CD4-positive, CD25-positive, alpha-beta regulatory T cell (primary cell): Measurements from ENCODE around the gene HNF1A. TPM values are rescaled to one million over a fixed set of nuclear protein-coding genes. Genes with fewer than 3 reads are reported as not detected.

Experiments used
- ATAC-seq, 2 donors: fragments of 150-1000 bp; cut with Tn5 transposase; one replicate each; pipeline ENCODE4 v1.10.0; 2021; ENCODE audit warnings: low read depth in 2 of 2, moderate number of reproducible peaks in 2 of 2, moderate library complexity in 1 of 2
- DNase-seq, 3 donors: peaks; one replicate each; pipeline versions ENCODE4 v3.0.0 to v3.0.0-alpha.2; 2012 to 2022; ENCODE audit warnings: mixed read lengths in 1 of 3
- H3K27ac ChIP-seq: one replicate; pipeline ENCODE4 v1.7.0; 2013; ENCODE audit warnings: mild to moderate bottlenecking, low read length; ENCODE audit not compliant: insufficient read depth, poor library complexity, severe bottlenecking
- H3K27me3 ChIP-seq: one replicate; pipeline ENCODE4 v1.7.0; 2013; ENCODE audit warnings: low read length; ENCODE audit not compliant: control insufficient read depth, insufficient read depth
- H3K36me3 ChIP-seq: one replicate; pipeline ENCODE4 v1.7.0; 2013; ENCODE audit warnings: mild to moderate bottlenecking, low read length, moderate library complexity; ENCODE audit not compliant: control insufficient read depth, insufficient read depth
- H3K4me1 ChIP-seq: 2 replicates; pipeline ENCODE4 v1.7.0; 2013; ENCODE audit warnings: mild to moderate bottlenecking, low read length; ENCODE audit not compliant: insufficient read depth, control insufficient read depth, poor library complexity, severe bottlenecking
- H3K4me3 ChIP-seq: one replicate; pipeline ENCODE4 v1.7.0; 2013; ENCODE audit warnings: low read depth, mild to moderate bottlenecking, low read length, moderate library complexity
- H3K9me3 ChIP-seq, 2 experiments: 1 replicate in 1 of 2; 2 replicates in 1 of 2; pipeline ENCODE4 v1.7.0; 2013; ENCODE audit warnings: low read length in 2 of 2, mild to moderate bottlenecking in 1 of 2, moderate library complexity in 1 of 2; ENCODE audit not compliant: control insufficient read depth in 2 of 2
- H3K27ac Mint-ChIP-seq, 3 donors: one replicate each; pipeline ENCODE4 v1.8.0; 2020 to 2022; ENCODE audit warnings: mild to moderate bottlenecking in 3 of 3, mixed read lengths in 3 of 3, moderate library complexity in 2 of 3
- H3K27me3 Mint-ChIP-seq: one replicate; pipeline ENCODE4 v1.8.0; 2022; ENCODE audit warnings: mild to moderate bottlenecking, mixed read lengths
- H3K36me3 Mint-ChIP-seq: one replicate; pipeline ENCODE4 v1.8.0; 2020; ENCODE audit warnings: mixed read lengths
- H3K4me1 Mint-ChIP-seq, 4 donors: one replicate each; pipeline ENCODE4 v1.8.0; 2020 to 2022; ENCODE audit warnings: mixed read lengths in 4 of 4, mild to moderate bottlenecking in 1 of 4
- H3K4me3 Mint-ChIP-seq, 4 donors: one replicate each; pipeline ENCODE4 v1.8.0; 2020 to 2022; ENCODE audit warnings: mild to moderate bottlenecking in 4 of 4, mixed read lengths in 4 of 4, moderate library complexity in 3 of 4
- H3K9me3 Mint-ChIP-seq, 7 donors: one replicate each; pipeline ENCODE4 v1.8.0; 2020 to 2022; ENCODE audit warnings: mixed read lengths in 7 of 7, mild to moderate bottlenecking in 3 of 7, moderate library complexity in 2 of 7
- polyA plus RNA-seq, 4 donors: library from polyadenylated mRNA; unstranded; fragments of 300-500 nt; fragmentation: Illumina TruSeq; gene quantifications; one replicate each; pipeline ENCODE4 v1.2.3, GENCODE V29; 2021
- total RNA-seq: library from RNA; stranded (reverse); gene quantifications from one replicate; pipeline ENCODE4 v1.2.3, GENCODE V29; 2022

The HNF1A gene
- total and polyA plus RNA-seq, 5 donors from 2014 or later: not detected

DNA sequence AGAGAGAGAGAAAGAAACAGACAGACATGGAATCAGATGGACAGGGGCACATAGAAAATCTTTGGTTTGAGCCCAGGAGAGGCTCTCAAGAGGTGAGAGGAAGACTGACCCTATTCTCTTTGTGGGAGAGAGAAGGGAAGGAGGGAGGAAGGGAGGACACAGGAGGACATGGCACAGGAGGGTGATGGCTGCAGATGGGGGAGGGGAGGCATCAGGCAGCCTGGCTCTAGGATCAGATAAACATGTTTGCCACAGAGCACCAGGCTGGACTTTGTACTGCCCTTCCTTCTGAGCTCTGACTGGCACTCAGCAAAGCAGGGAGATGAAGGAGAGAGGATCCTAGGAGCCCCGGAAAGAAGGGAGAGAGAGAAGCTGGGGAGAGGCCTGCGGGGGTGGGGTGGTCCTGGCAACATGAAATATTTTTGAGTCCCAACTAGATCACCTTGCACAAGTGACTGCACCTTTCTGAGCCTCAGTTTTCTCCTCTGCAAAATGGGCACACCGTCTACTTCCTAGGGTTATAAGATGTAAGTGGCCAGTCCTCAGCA lies 6.1 kb downstream of the HNF1A start:
- peaks cover 11% of the 10 kb centered on the region for H3K27me3 Mint-ChIP-seq
- no peaks in the 10 kb centered on the region for H3K27me3 ChIP-seq
- peaks cover 0 to 4% (median 0%) of the 10 kb centered on the region in 7 donors for H3K9me3 Mint-ChIP-seq
- H3K4me3 ChIP-seq: no peak overlapping the region
- H3K4me1 Mint-ChIP-seq: no peaks in the 10 kb centered on the region
- DNase-seq (no peak), ATAC-seq (no peak)
- no peak overlapping the region for H3K4me3 Mint-ChIP-seq
- no peak overlapping the region for H3K27ac ChIP-seq
- H3K27ac Mint-ChIP-seq: peak overlapping the region in 1 of 3 donors; percentile 68
- H3K9me3 ChIP-seq: no peaks in the 10 kb centered on the region
- no peaks in the 10 kb centered on the region for H3K4me1 ChIP-seq
- H3K36me3 ChIP-seq: no peaks in the 10 kb centered on the region
- no peaks in the 10 kb centered on the region for H3K36me3 Mint-ChIP-seq

DNA sequence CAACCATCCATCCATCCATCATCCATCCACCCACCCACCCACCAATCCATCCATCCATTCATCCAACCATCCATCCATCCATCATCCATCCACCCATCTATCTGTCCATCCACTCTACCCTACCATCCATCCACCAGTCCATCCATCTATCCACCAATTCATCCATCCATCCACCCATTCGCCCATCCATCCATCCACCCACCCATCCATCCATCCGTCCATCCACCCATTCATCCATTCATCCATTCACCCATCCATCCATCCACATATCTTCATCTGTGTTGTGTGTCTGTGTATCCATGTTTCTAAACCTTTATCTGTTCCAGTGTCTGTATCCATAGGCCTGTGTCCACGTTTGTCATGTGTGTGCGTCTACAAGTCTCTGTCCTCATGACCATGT lies 9.9 kb downstream of the HNF1A start:
- Histone ChIP-seq H3K9me3 (no peaks in the 10 kb centered on the region), H3K36me3 (no peaks in the 10 kb centered on the region), H3K4me3 (no peak overlapping the region), H3K27ac (no peak overlapping the region), H3K27me3 (no peaks in the 10 kb centered on the region), H3K4me1 (no peaks in the 10 kb centered on the region)
- DNase-seq (no peak), ATAC-seq (no peak)
- H3K4me3 Mint-ChIP-seq: no peak overlapping the region
- peaks cover 20% of the 10 kb centered on the region for H3K27me3 Mint-ChIP-seq
- H3K36me3 Mint-ChIP-seq: no peaks in the 10 kb centered on the region
- no peak overlapping the region for H3K27ac Mint-ChIP-seq
- no peaks in the 10 kb centered on the region for H3K4me1 Mint-ChIP-seq
- H3K9me3 Mint-ChIP-seq: peaks cover 0 to 4% (median 0%) of the 10 kb centered on the region in 7 donors

GRCh38 chr12:120988658-120989057 lies 10.3 kb downstream of the HNF1A start:
- H3K4me3 Mint-ChIP-seq: no peak overlapping the region
- no peak for DNase-seq
- Histone ChIP-seq H3K27ac (no peak overlapping the region), H3K36me3 (no peaks in the 10 kb centered on the region), H3K9me3 (no peaks in the 10 kb centered on the region), H3K4me1 (no peaks in the 10 kb centered on the region), H3K27me3 (no peaks in the 10 kb centered on the region), H3K4me3 (no peak overlapping the region)
- H3K4me1 Mint-ChIP-seq: no peaks in the 10 kb centered on the region
- H3K27ac Mint-ChIP-seq: no peak overlapping the region
- H3K9me3 Mint-ChIP-seq: peaks cover 0 to 4% (median 0%) of the 10 kb centered on the region in 7 donors
- no peak for ATAC-seq
- H3K36me3 Mint-ChIP-seq: no peaks in the 10 kb centered on the region
- H3K27me3 Mint-ChIP-seq: peaks cover 19% of the 10 kb centered on the region

DNA sequence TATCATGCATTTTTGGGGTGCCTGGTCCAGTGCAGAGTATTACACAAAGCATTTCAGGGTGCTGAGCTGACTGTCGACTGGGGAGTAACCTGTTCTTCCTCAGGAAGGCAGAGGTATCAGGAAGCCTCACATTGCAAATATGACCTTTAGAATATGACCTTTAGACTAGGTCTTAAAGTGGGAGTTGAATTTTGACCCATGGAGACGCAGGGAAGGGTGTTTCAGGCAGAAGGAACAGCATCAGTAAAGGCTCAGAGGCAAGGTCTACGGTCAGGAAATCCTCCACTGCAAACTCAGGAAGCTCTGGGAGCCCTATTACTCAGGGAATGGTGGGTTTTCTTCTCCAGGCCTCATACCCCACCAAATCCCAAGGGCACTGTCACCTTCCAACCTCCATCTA lies 11.3 kb downstream of the HNF1A start:
- H3K27ac Mint-ChIP-seq: no peak overlapping the region
- peaks cover 0 to 4% (median 0%) of the 10 kb centered on the region in 7 donors for H3K9me3 Mint-ChIP-seq
- H3K36me3 Mint-ChIP-seq: no peaks in the 10 kb centered on the region

DNA sequence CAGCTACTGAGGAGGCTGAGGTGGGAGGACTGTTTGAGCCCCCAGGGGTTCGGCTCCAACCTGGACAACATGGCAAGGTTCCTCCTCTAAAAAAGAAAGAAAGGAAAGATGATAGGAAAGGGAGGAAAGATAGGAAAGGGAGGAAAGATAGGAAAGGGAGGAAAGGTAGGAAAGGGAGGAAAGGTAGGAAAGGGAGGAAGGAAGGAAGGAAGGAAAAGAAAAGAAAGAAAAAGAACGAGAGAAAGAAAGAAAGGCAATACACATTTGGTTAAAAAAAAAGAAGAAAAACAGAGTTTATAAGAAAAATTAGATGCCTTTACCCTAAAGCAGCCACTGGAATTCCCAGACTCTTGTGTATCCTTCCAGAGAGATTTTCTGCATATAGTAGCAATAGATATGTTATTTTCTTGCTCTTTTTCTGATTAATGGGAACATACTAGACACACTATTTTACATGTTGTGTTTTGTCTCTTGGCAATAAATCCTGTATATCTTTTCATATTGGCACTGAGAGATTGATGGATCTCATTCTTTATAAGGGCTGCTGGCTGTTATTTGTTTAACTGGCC lies 12.2 kb downstream of the HNF1A start:
- no peaks in the 10 kb centered on the region for H3K27me3 ChIP-seq
- no peak for ATAC-seq

More for the DNA sequence above, 11.3 kb downstream of the HNF1A start:
- H3K4me3 ChIP-seq: no peak overlapping the region
- no peak overlapping the region for H3K27ac ChIP-seq
- H3K9me3 ChIP-seq: no peaks in the 10 kb centered on the region
- H3K4me1 ChIP-seq: no peaks in the 10 kb centered on the region
- no peak for DNase-seq
- no peaks in the 10 kb centered on the region for H3K27me3 ChIP-seq
- no peak overlapping the region for H3K4me3 Mint-ChIP-seq
- no peaks in the 10 kb centered on the region for H3K36me3 ChIP-seq
- no peak for ATAC-seq
- H3K27me3 Mint-ChIP-seq: peaks cover 13% of the 10 kb centered on the region
- no peaks in the 10 kb centered on the region for H3K4me1 Mint-ChIP-seq

GRCh38 chr12:120991965-120992364 lies 13.6 kb downstream of the HNF1A start:
- Mint-ChIP-seq H3K27me3 (peaks cover 13% of the 10 kb centered on the region), H3K27ac (no peak overlapping the region), H3K4me3 (no peak overlapping the region), H3K4me1 (no peaks in the 10 kb centered on the region), H3K36me3 (no peaks in the 10 kb centered on the region), H3K9me3 (peaks cover 0 to 4% (median 0%) of the 10 kb centered on the region in 7 donors)
- no peak for ATAC-seq
- Histone ChIP-seq H3K36me3 (no peaks in the 10 kb centered on the region), H3K27ac (no peak overlapping the region), H3K27me3 (no peaks in the 10 kb centered on the region), H3K4me3 (no peak overlapping the region), H3K9me3 (no peaks in the 10 kb centered on the region), H3K4me1 (no peaks in the 10 kb centered on the region)
- no peak for DNase-seq

More for the DNA sequence above, 12.2 kb downstream of the HNF1A start:
- Mint-ChIP-seq H3K4me1 (no peaks in the 10 kb centered on the region), H3K36me3 (no peaks in the 10 kb centered on the region), H3K9me3 (peaks cover 0 to 4% (median 0%) of the 10 kb centered on the region in 7 donors), H3K27ac (no peak overlapping the region), H3K4me3 (no peak overlapping the region), H3K27me3 (peaks cover 13% of the 10 kb centered on the region)
- Histone ChIP-seq H3K36me3 (no peaks in the 10 kb centered on the region), H3K4me3 (no peak overlapping the region), H3K9me3 (no peaks in the 10 kb centered on the region), H3K27ac (no peak overlapping the region), H3K4me1 (no peaks in the 10 kb centered on the region)
- DNase-seq: no peak

- H3K27me3 ChIP-seq: no peaks in the 10 kb centered on the region
- ATAC-seq (no peak), DNase-seq (no peak)
- H3K4me1 ChIP-seq: no peaks in the 10 kb centered on the region
- no peak overlapping the region for H3K4me3 ChIP-seq
- no peak overlapping the region for H3K4me3 Mint-ChIP-seq
- H3K9me3 ChIP-seq: no peaks in the 10 kb centered on the region
- H3K36me3 ChIP-seq: no peaks in the 10 kb centered on the region
- peaks cover 0 to 6% (median 0%) of the 10 kb centered on the region in 7 donors for H3K9me3 Mint-ChIP-seq
- H3K36me3 Mint-ChIP-seq: no peaks in the 10 kb centered on the region
- H3K27ac Mint-ChIP-seq: no peak overlapping the region
- no peaks in the 10 kb centered on the region for H3K4me1 Mint-ChIP-seq
- peaks cover 13% of the 10 kb centered on the region for H3K27me3 Mint-ChIP-seq
- H3K27ac ChIP-seq: no peak overlapping the region
These were observed 14.6 kb downstream of the HNF1A start for GRCh38 chr12:120992989-120993388.

GRCh38 chr12:120993496-120993895 lies 15.2 kb downstream of the HNF1A start:
- no peak for ATAC-seq
- DNase-seq: no peak
- Histone ChIP-seq H3K4me3 (no peak overlapping the region), H3K27ac (no peak overlapping the region), H3K9me3 (no peaks in the 10 kb centered on the region), H3K27me3 (no peaks in the 10 kb centered on the region), H3K4me1 (no peaks in the 10 kb centered on the region), H3K36me3 (no peaks in the 10 kb centered on the region)
- Mint-ChIP-seq H3K4me3 (no peak overlapping the region), H3K9me3 (peaks cover 0 to 2% (median 0%) of the 10 kb centered on the region in 7 donors), H3K4me1 (no peaks in the 10 kb centered on the region), H3K36me3 (no peaks in the 10 kb centered on the region), H3K27ac (no peak overlapping the region), H3K27me3 (peaks cover 13% of the 10 kb centered on the region)
